H1 (cell line): ENCODE data around the gene MBD5. TPM values are rescaled to one million over a fixed set of nuclear protein-coding genes. Genes with fewer than 3 reads are reported as not detected.
A peak's percentile ranks its signal among the peaks of the same experiment; 100 is the strongest.

Experiments
- CTCF ChIA-PET: fragments of 300-600 bp; sonication (Branson Sonifier 250); formaldehyde crosslinking; loops from one replicate; lab custom pipeline; 2021; ENCODE audit not compliant: partially characterized antibody; lab: Charles Lee
- POLR2A ChIA-PET: fragments of 300-600 bp; sonication (Branson Sonifier 250); formaldehyde crosslinking; loops from one replicate; lab custom pipeline; 2021; ENCODE audit warnings: inconsistent platforms; ENCODE audit not compliant: partially characterized antibody; lab: Charles Lee
- DNase-seq, 2 experiments: peaks; one replicate each; pipeline versions ENCODE4 v3.0.0 to v3.0.0-alpha.2; 2010 to 2022; ENCODE audit warnings: low spot score in 2 of 2, low read depth in 1 of 2, mixed read lengths in 1 of 2
- FAIRE-seq: peaks from 2 replicates; lab custom pipeline; 2011; peaks lifted over from hg19 to GRCh38; lab: Jason Lieb, UNC
- H2AFZ ChIP-seq: 2 replicates; pipeline ENCODE4 v1.8.1; 2012; ENCODE audit warnings: low read length, inconsistent platforms
- H2AK5ac ChIP-seq: 2 replicates; pipeline ENCODE4 v1.6.1; 2013; ENCODE audit warnings: low read depth, low read length
- H2BK120ac ChIP-seq: replicated peaks from 2 replicates; pipeline ENCODE3; 2013; ENCODE audit warnings: low read depth, low read length, inconsistent platforms
- H2BK12ac ChIP-seq: 2 replicates; pipeline ENCODE4 v1.6.1; 2013; ENCODE audit warnings: low read depth, low read length
- H2BK15ac ChIP-seq: 2 replicates; pipeline ENCODE4 v1.6.1; 2013; ENCODE audit warnings: low read length
- H2BK20ac ChIP-seq: 2 replicates; pipeline ENCODE4 v1.6.1; 2013; ENCODE audit warnings: low read length
- H2BK5ac ChIP-seq: 2 replicates; pipeline ENCODE4 v1.6.1; 2013; ENCODE audit warnings: low read depth, low read length
- H3K14ac ChIP-seq: 2 replicates; pipeline ENCODE4 v1.6.1; 2013; ENCODE audit warnings: inconsistent platforms; ENCODE audit not compliant: insufficient read length
- H3K18ac ChIP-seq: 2 replicates; pipeline ENCODE4 v1.6.1; 2013; ENCODE audit warnings: low read length; ENCODE audit errors: extremely low read depth
- H3K23ac ChIP-seq: 2 replicates; pipeline ENCODE4 v1.6.1; 2013; ENCODE audit warnings: inconsistent platforms; ENCODE audit not compliant: insufficient read length
- H3K23me2 ChIP-seq: 2 replicates; pipeline ENCODE4 v1.6.1; 2013; ENCODE audit warnings: low read depth, low read length
- H3K27ac ChIP-seq: 2 replicates; pipeline ENCODE4 v1.6.1; 2011; ENCODE audit warnings: low read depth, low read length, inconsistent platforms
- H3K27me3 ChIP-seq, 4 experiments: replicated peaks in 1 of 4; 1 replicate in 1 of 4; 2 replicates in 3 of 4; pipeline versions ENCODE4 v1.6.1 to v1.8.1; 2011 to 2013; ENCODE audit warnings: low read length in 3 of 4, mild to moderate bottlenecking in 3 of 4, inconsistent platforms in 2 of 4, mixed read lengths in 2 of 4, moderate library complexity in 1 of 4; ENCODE audit not compliant: control insufficient read depth in 3 of 4, insufficient read depth in 3 of 4; ENCODE audit errors: extremely low read depth in 1 of 4
- H3K36me3 ChIP-seq, 4 experiments: 2 replicates each; pipeline versions ENCODE4 v1.6.1 to v1.8.1; 2011 to 2013; ENCODE audit warnings: mild to moderate bottlenecking in 4 of 4, low read length in 3 of 4, moderate library complexity in 2 of 4, control low read depth in 1 of 4, inconsistent platforms in 1 of 4; ENCODE audit not compliant: insufficient read depth in 4 of 4, control insufficient read depth in 2 of 4
- H3K4ac ChIP-seq: replicated peaks from 2 replicates; pipeline ENCODE3; 2013; ENCODE audit warnings: low read length, low read depth, mixed read lengths, inconsistent platforms; ENCODE audit not compliant: insufficient read length
- H3K4me1 ChIP-seq, 4 experiments: replicated peaks in 1 of 4; 1 replicate in 1 of 4; 2 replicates in 3 of 4; pipeline versions ENCODE4 v1.6.1 to v1.8.1; 2011 to 2013; ENCODE audit warnings: low read length in 3 of 4, inconsistent platforms in 2 of 4, mixed read lengths in 1 of 4; ENCODE audit not compliant: insufficient read depth in 4 of 4, control insufficient read depth in 3 of 4
- H3K4me2 ChIP-seq, 2 experiments: 2 replicates each; pipeline versions ENCODE4 v1.6.1 to v1.8.1; 2011 to 2013; ENCODE audit warnings: low read depth in 2 of 2, low read length in 2 of 2, control low read depth in 1 of 2, inconsistent platforms in 1 of 2, mild to moderate bottlenecking in 1 of 2; ENCODE audit not compliant: insufficient read depth in 1 of 2
- H3K4me3 ChIP-seq, 4 experiments: fragments of 200-600, 300-600 bp in 1 of 4; sonication (generic), shearing (Covaris generic), sonication (Bioruptor Twin) in 1 of 4; 2 replicates each; pipeline versions ENCODE4 v1.5.1 to v1.8.1; 2011 to 2016; ENCODE audit warnings: low read length in 4 of 4, low read depth in 3 of 4, control low read depth in 2 of 4, inconsistent platforms in 2 of 4, mild to moderate bottlenecking in 2 of 4, mixed read lengths in 1 of 4, moderate library complexity in 1 of 4; ENCODE audit not compliant: insufficient read depth in 2 of 4; ENCODE audit errors: extremely low read depth in 1 of 4
- H3K56ac ChIP-seq: replicated peaks from 2 replicates; pipeline ENCODE3; 2013; ENCODE audit warnings: low read depth, mild to moderate bottlenecking, mixed read lengths, low read length, inconsistent platforms; ENCODE audit not compliant: insufficient read length
- H3K79me1 ChIP-seq: 2 replicates; pipeline ENCODE4 v1.6.1; 2013; ENCODE audit warnings: low read depth, low read length, control low read depth
- H3K79me2 ChIP-seq, 2 experiments: 2 replicates each; pipeline versions ENCODE4 v1.6.1 to v1.8.1; 2012 to 2013; ENCODE audit warnings: low read length in 2 of 2, mild to moderate bottlenecking in 2 of 2, inconsistent platforms in 1 of 2; ENCODE audit not compliant: insufficient read depth in 2 of 2, control insufficient read depth in 1 of 2
- H3K9ac ChIP-seq, 4 experiments: replicated peaks in 1 of 4; 1 replicate in 1 of 4; 2 replicates in 3 of 4; pipeline versions ENCODE4 v1.6.1 to v1.8.1; 2011 to 2013; ENCODE audit warnings: low read depth in 3 of 4, low read length in 3 of 4, control low read depth in 2 of 4, mild to moderate bottlenecking in 2 of 4, moderate library complexity in 2 of 4, inconsistent platforms in 1 of 4; ENCODE audit errors: extremely low read depth in 1 of 4
- H3K9me3 ChIP-seq, 2 experiments: 2 replicates each; pipeline versions ENCODE4 v1.6.1 to v1.8.1; 2012 to 2013; ENCODE audit warnings: mild to moderate bottlenecking in 2 of 2, moderate library complexity in 2 of 2, control low read depth in 1 of 2, inconsistent platforms in 1 of 2, low read depth in 1 of 2, low read length in 1 of 2, mixed read lengths in 1 of 2; ENCODE audit not compliant: insufficient read depth in 2 of 2
- H4K20me1 ChIP-seq, 2 experiments: replicated peaks in 1 of 2; 2 replicates each; pipeline versions ENCODE3 to v1.8.1; 2011 to 2013; ENCODE audit warnings: inconsistent platforms in 2 of 2, low read length in 2 of 2, mild to moderate bottlenecking in 1 of 2; ENCODE audit not compliant: insufficient read depth in 2 of 2, control insufficient read depth in 1 of 2
- H4K5ac ChIP-seq: 2 replicates; pipeline ENCODE4 v1.6.1; 2013; ENCODE audit warnings: low read length, low read depth, mixed read lengths, inconsistent platforms; ENCODE audit not compliant: insufficient read length
- H4K8ac ChIP-seq: 2 replicates; pipeline ENCODE4 v1.8.0; 2013; ENCODE audit warnings: mild to moderate bottlenecking, moderate library complexity, low read length, inconsistent platforms; ENCODE audit not compliant: insufficient read depth; ENCODE audit errors: extremely low read depth
- H4K91ac ChIP-seq: replicated peaks from 2 replicates; pipeline ENCODE3; 2013; ENCODE audit warnings: low read length, mixed read lengths, inconsistent platforms; ENCODE audit not compliant: insufficient read length
- KDM4A ChIP-seq: IDR thresholded peaks from one replicate; pipeline ENCODE4 v1.7.1; 2012; ENCODE audit warnings: low read depth, mild to moderate bottlenecking, moderate library complexity, low read length, inconsistent platforms; ENCODE audit not compliant: severe bottlenecking
- SP1 ChIP-seq: IDR thresholded peaks from 2 replicates; pipeline ENCODE4 v1.6.1; 2011; ENCODE audit warnings: low read depth, low read length
- TAF1 ChIP-seq: IDR thresholded peaks from 2 replicates; pipeline ENCODE4 v1.6.1; 2011; ENCODE audit warnings: mild to moderate bottlenecking, low read depth, low read length
- ZNF274 ChIP-seq: IDR thresholded peaks from 2 replicates; pipeline ENCODE4 v1.7.0; 2012; ENCODE audit warnings: low read length, borderline replicate concordance; ENCODE audit errors: extremely low read depth
- WGBS, 2 experiments: shearing (Covaris generic) in 1 of 2; methylation state at CpG; one replicate each; pipeline versions ENCODE4 v1.1.6 to v1.1.7; 2013 to 2015; ENCODE audit warnings: low lambda C conversion rate in 2 of 2, mixed read lengths in 2 of 2, inconsistent platforms in 1 of 2, low coverage in 1 of 2, missing lambda C conversion rate in 1 of 2; ENCODE audit not compliant: insufficient replicate concordance in 2 of 2, insufficient coverage in 1 of 2, insufficient read length in 1 of 2; ENCODE audit errors: extremely low coverage in 1 of 2, missing lambda C conversion rate in 1 of 2; 5-methylcytosine and 5-hydroxymethylcytosine counted together
- polyA plus RNA-seq, 7 experiments: library from polyadenylated mRNA; depleted of rRNA in 3 of 7; stranded (reverse) in 5 of 7; unstranded in 2 of 7; fragments of >200 nt in 5 of 7; fragments of 200-250 nt in 2 of 7; gene quantifications; 1 replicate in 5 of 7; 2 replicates in 1 of 7; 4 replicates in 1 of 7; pipeline versions ENCODE4 v1.2.1 to v1.2.3, GENCODE V29; 2011 to 2013; ENCODE audit warnings: missing spikeins in 2 of 7, mixed read lengths in 2 of 7
- total RNA-seq: library from RNA; stranded (reverse); fragmentation: NEBNext Ultra II Directional; extraction: Animal tissue kit (Norgen Biotek cat#: 25700); gene quantifications from 2 replicates; pipeline ENCODE4 v1.2.1, GENCODE V29; 2021

MBD5 gene
- total and polyA plus RNA-seq, 2 of the 8 experiments (the other 6 are each of a cell fraction or from before 2014, with no cell fraction given): 9.7 to 29.4 TPM

DNA sequence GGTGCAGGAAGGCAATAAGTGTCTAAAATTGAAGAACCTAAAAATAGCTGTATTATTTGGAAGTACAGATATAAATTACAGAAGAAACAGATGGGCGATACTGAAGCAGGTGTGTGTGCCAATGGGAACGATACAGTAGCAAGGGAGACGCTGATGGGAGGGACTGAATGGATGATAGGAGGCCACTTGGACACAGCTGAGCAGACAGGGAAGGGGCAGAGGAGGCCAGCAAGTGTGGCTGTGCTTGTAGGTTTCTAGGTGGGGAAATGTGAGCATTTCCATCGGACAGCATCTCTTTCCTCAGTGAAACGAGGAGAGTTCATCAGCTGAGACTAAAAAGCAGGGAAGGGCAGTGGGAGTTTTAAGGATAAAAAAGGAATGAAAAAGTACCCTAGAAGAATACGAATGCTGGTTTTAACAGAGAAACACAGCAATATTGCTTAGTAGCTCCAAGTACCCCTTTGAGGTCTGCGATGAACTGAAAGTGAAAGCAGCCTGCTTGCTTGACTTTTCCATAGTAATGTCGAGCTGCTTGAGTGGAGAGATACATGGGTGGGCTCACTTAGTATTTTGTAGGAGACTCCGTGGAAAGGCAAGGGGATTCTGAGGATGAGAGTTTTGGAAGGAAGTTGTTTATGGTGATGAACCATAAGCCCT lies 531.9 kb downstream of the MBD5 start:
- CTCF ChIA-PET: interaction anchor here (0.7 to 4.7 kb wide), 7 partner anchors 13 to 297 kb away, joined by 3 to 18 read pairs (median 3); no protein-coding TSS in a partner anchor
- Histone ChIP-seq H3K79me1 (no peaks in the 10 kb centered on the region), H4K20me1 (no peaks in the 10 kb centered on the region), H3K4me2 (no peak overlapping the region), H3K4me1 (peaks cover 5 to 16% (median 10%) of the 10 kb centered on the region in 4 experiments; a peak in 6 of 7 replicates), H3K79me2 (no peaks in the 10 kb centered on the region), H3K4me3 (no peak overlapping the region), H2BK120ac (peak overlapping the region; percentile 13), H4K5ac (no peak overlapping the region), H3K23me2 (no peaks in the 10 kb centered on the region), H3K14ac (no peak overlapping the region), H2BK5ac (no peak overlapping the region), H3K4ac (no peak overlapping the region), H4K91ac (no peak overlapping the region), H2AK5ac (0 out of 2 replicates have a peak overlapping the region, but pooled peaks have one; percentile 47), H2BK15ac (no peak overlapping the region), H3K9me3 (no peaks in the 10 kb centered on the region), H2BK12ac (peak overlapping the region; percentile 4; the same call in 1 of the 2 replicates), H3K56ac (no peak overlapping the region), H3K27me3 (peaks cover 0 to 4% (median 0%) of the 10 kb centered on the region in 4 experiments; a peak in 1 of 7 replicates), H3K23ac (no peak overlapping the region), H3K9ac (no peak overlapping the region), H2BK20ac (no peak overlapping the region), H4K8ac (no peak overlapping the region), H3K36me3 (no peaks in the 10 kb centered on the region), H3K18ac (no peak overlapping the region), H2AFZ (no peak overlapping the region), H3K27ac (no peak overlapping the region)
- FAIRE-seq (no peak), DNase-seq (no peak)
- POLR2A ChIA-PET: no interaction called here
- TF ChIP-seq SP1 (no peak), TAF1 (no peak), ZNF274 (no peak), KDM4A (peak; percentile 0)
- WGBS, 2 experiments: 90% methylated on average over 9 of the region's 9 CpGs; no CpG with 5 or more reads in 1 of the 2 experiments
